ENCODE results near the gene CLEC4G. TPM values are rescaled to one million over a fixed set of nuclear protein-coding genes. Genes with fewer than 3 reads are reported as not detected.

Gene CLEC4G
- total RNA-seq, 6 experiments from 2014 or later = 25.7 to 59.0 (median 38.2) TPM

GRCh38 chr19:7678971-7679751 lies 52.7 kb downstream of the CLEC4G start:
- H3K9me3 ChIP-seq = no peaks in the 10 kb centered on the region
- peaks cover 0 to 10% (median 4%) of the 10 kb centered on the region in 4 donors for H3K4me1 ChIP-seq
- no peaks in the 10 kb centered on the region for H3K27me3 ChIP-seq
- peak; percentile 24 to 47 (median 41) for ATAC-seq
- DNase-seq = peak in 1 of 3 donors; percentile 52
- TF ChIP-seq CTCF (IDR thresholded peaks at IDR 0.05) (peak in 3 of 4 donors; percentile 21 to 32 (median 29)), POLR2A (IDR thresholded peaks at IDR 0.05) (no peak)
- 36% methylated on average over 28 of the region's 30 CpGs for WGBS (ENCODE audit: insufficient coverage, low coverage, low lambda C conversion rate, missing lambda C conversion rate)
- H3K4me3 ChIP-seq = no peak overlapping the region
- intact Hi-C loops (cut with DNase I) = loop anchor here (5.0 kb wide), 2 partner anchors 107 to 112 kb away; no protein-coding TSS in a partner anchor
- H3K27ac ChIP-seq = no peak overlapping the region
- peaks cover 0 to 7% (median 0%) of the 10 kb centered on the region in 4 donors for H3K36me3 ChIP-seq

Other genes with a start within 250 kb of the CLEC4G start
- 10 to 100 TPM in 2 of 6 experiments, 1 to 10 TPM in 4; 4.8 to 14.3 (median 9.4) TPM for gene PEX11G, start 243.1 kb downstream of the CLEC4G start, total RNA-seq
- 10 to 100 TPM; 15.3 to 35.1 (median 24.8) TPM for gene ZNF358, start 216.0 kb downstream of the CLEC4G start, total RNA-seq
- gene MCOLN1, start 209.5 kb downstream of the CLEC4G start, total RNA-seq = 10 to 100 TPM in 5 of 6 experiments, 1 to 10 TPM in 1; 9.8 to 25.2 (median 17.7) TPM
- gene PNPLA6, start 196.4 kb downstream of the CLEC4G start, total RNA-seq = 10 to 100 TPM; 38.7 to 61.8 (median 46.5) TPM
- 10 to 100 TPM; 21.8 to 31.9 (median 23.4) TPM for gene CAMSAP3, start 136.2 kb downstream of the CLEC4G start, total RNA-seq
- gene XAB2, start 102.6 kb downstream of the CLEC4G start, total RNA-seq = 10 to 100 TPM; 12.8 to 21.3 (median 17.8) TPM
- 10 to 100 TPM in 4 of 6 experiments, 1 to 10 TPM in 2; 6.8 to 83.9 (median 56.5) TPM for gene PET100, start 102.3 kb downstream of the CLEC4G start, total RNA-seq
- gene PCP2, start 98.4 kb downstream of the CLEC4G start, total RNA-seq = 1 to 10 TPM in 1 of 6 experiments, under 1 TPM in 2, not detected in 3; 0.90 to 1.5 (median 0.95) TPM
- 10 to 100 TPM; 27.5 to 45.7 (median 39.1) TPM for gene STXBP2, start 95.0 kb downstream of the CLEC4G start, total RNA-seq
- 1 to 10 TPM in 1 of 6 experiments, under 1 TPM in 1, not detected in 4; 0.63 to 2.4 TPM for gene RETN, start 63.1 kb downstream of the CLEC4G start, total RNA-seq
- gene MCEMP1, start 55.0 kb downstream of the CLEC4G start, total RNA-seq = under 1 TPM; 0.11 to 0.86 (median 0.34) TPM
- 10 to 100 TPM; 41.7 to 66.5 (median 52.0) TPM for gene TRAPPC5, start 51.3 kb downstream of the CLEC4G start, total RNA-seq
- gene FCER2, start 30.0 kb downstream of the CLEC4G start, total RNA-seq = under 1 TPM in 2 of 6 experiments, not detected in 4; 0.18 to 0.29 TPM
- gene CD209, start 15.4 kb upstream of the CLEC4G start, total RNA-seq = 1 to 10 TPM in 4 of 6 experiments, under 1 TPM in 2; 0.42 to 6.7 (median 2.8) TPM
- gene CLEC4M, start 31.1 kb upstream of the CLEC4G start, total RNA-seq = 10 to 100 TPM; 12.8 to 64.8 (median 20.8) TPM
- gene EVI5L, start 98.1 kb upstream of the CLEC4G start, total RNA-seq = 1 to 10 TPM; 3.7 to 6.3 (median 4.9) TPM
- under 1 TPM in 4 of 6 experiments, not detected in 2; 0.07 to 0.37 (median 0.12) TPM for gene PRR36, start 142.3 kb upstream of the CLEC4G start, total RNA-seq
- gene LRRC8E, start 156.4 kb upstream of the CLEC4G start, total RNA-seq = 1 to 10 TPM; 1.5 to 9.6 (median 3.5) TPM
- 10 to 100 TPM in 5 of 6 experiments, 1 to 10 TPM in 1; 9.7 to 22.1 (median 15.6) TPM for gene MAP2K7, start 171.8 kb upstream of the CLEC4G start, total RNA-seq
- 1 to 10 TPM in 3 of 6 experiments, under 1 TPM in 3; 0.42 to 2.9 (median 1.3) TPM for gene TGFBR3L, start 182.7 kb upstream of the CLEC4G start, total RNA-seq
- gene SNAPC2, start 188.2 kb upstream of the CLEC4G start, total RNA-seq = 1 to 10 TPM; 3.5 to 7.8 (median 5.2) TPM
- gene CTXN1, start 194.0 kb upstream of the CLEC4G start, total RNA-seq = under 1 TPM in 2 of 6 experiments, not detected in 4; 0.18 to 0.49 TPM
- gene TIMM44, start 211.6 kb upstream of the CLEC4G start, total RNA-seq = 10 to 100 TPM; 26.1 to 41.7 (median 36.9) TPM